Measurements from ENCODE around the gene BLCAP.
"Not testable (repeated sequence)": the region's sequence is repeated elsewhere in the genome, so short reads cannot be mapped to it uniquely, and the experiment has no call there.

BLCAP gene

GRCh38 chr20:37484331-37484730 is 43.3 kb downstream of the BLCAP start:
- no peak for DNase-seq (ENCODE audit: low spot score)

GRCh38 chr20:37481610-37482009 is 46.1 kb downstream of the BLCAP start:
- DNase-seq (ENCODE audit: low spot score), result no peak

- DNase-seq (ENCODE audit: low spot score), result no peak
Measured at GRCh38 chr20:37480919-37481318, 46.8 kb downstream of the BLCAP start.

- DNase-seq (ENCODE audit: low spot score), result no peak
Measured at GRCh38 chr20:37479925-37480691, 47.6 kb downstream of the BLCAP start.

GRCh38 chr20:37479266-37479665 is 48.4 kb downstream of the BLCAP start:
- DNase-seq (ENCODE audit: low spot score), result no peak

GRCh38 chr20:37477041-37477440 is 50.6 kb downstream of the BLCAP start:
- DNase-seq (ENCODE audit: low spot score), result no peak

- no peak for DNase-seq (ENCODE audit: low spot score)
Measured at GRCh38 chr20:37475252-37475651, 52.4 kb downstream of the BLCAP start.

- DNase-seq (ENCODE audit: low spot score), result no peak
Measured at GRCh38 chr20:37474386-37474785, 53.3 kb downstream of the BLCAP start.

- DNase-seq (ENCODE audit: low spot score), result no peak
Measured at GRCh38 chr20:37473249-37474000, 54.3 kb downstream of the BLCAP start.

- DNase-seq (ENCODE audit: low spot score), result not testable (repeated sequence)
Measured at GRCh38 chr20:37472435-37472834, 55.2 kb downstream of the BLCAP start.

- no peak for DNase-seq (ENCODE audit: low spot score)
Measured at GRCh38 chr20:37471741-37472235, 55.9 kb downstream of the BLCAP start.

- not testable (repeated sequence) for DNase-seq (ENCODE audit: low spot score)
Measured at GRCh38 chr20:37470190-37470589, 57.5 kb downstream of the BLCAP start.

GRCh38 chr20:37469531-37469930 is 58.1 kb downstream of the BLCAP start:
- no peak for DNase-seq (ENCODE audit: low spot score)

GRCh38 chr20:37468886-37469285 is 58.8 kb downstream of the BLCAP start:
- DNase-seq (ENCODE audit: low spot score), result no peak

Data from CD4-positive, alpha-beta T cell treated with Interleukin-6 at 100 ng/mL for 8 hours (primary cell).